Amniotic epithelial cell (primary cell): ENCODE results near the gene NOTCH1.

Source experiments
- DNase-seq: peaks from one replicate; pipeline ENCODE4 v3.0.0-alpha.2; 2010; ENCODE audit warnings: low read depth

NOTCH1 gene

GRCh38 chr9:136516191-136516654, 29.6 kb downstream of the NOTCH1 start:
- no peak for DNase-seq

- no peak for DNase-seq
These were observed 30.6 kb downstream of the NOTCH1 start for GRCh38 chr9:136515276-136515675.

- DNase-seq: no peak
These were observed 31.7 kb downstream of the NOTCH1 start for GRCh38 chr9:136514022-136514714.

GRCh38 chr9:136513191-136513590, 32.7 kb downstream of the NOTCH1 start:
- DNase-seq: no peak

- no peak for DNase-seq
These were observed 33.2 kb downstream of the NOTCH1 start for GRCh38 chr9:136512651-136513071.

- DNase-seq: no peak
These were observed 33.9 kb downstream of the NOTCH1 start for GRCh38 chr9:136511670-136512592.

- no peak for DNase-seq
These were observed 34.6 kb downstream of the NOTCH1 start for GRCh38 chr9:136511144-136511669.

- DNase-seq: no peak
These were observed 35.3 kb downstream of the NOTCH1 start for GRCh38 chr9:136510561-136510960.

GRCh38 chr9:136509549-136509948, 36.3 kb downstream of the NOTCH1 start:
- no peak for DNase-seq

- DNase-seq: no peak
These were observed 36.9 kb downstream of the NOTCH1 start for GRCh38 chr9:136508729-136509500.

GRCh38 chr9:136507992-136508375, 37.9 kb downstream of the NOTCH1 start:
- no peak for DNase-seq

GRCh38 chr9:136507221-136507991, 38.4 kb downstream of the NOTCH1 start:
- no peak for DNase-seq

- no peak for DNase-seq
These were observed 39.4 kb downstream of the NOTCH1 start for GRCh38 chr9:136506425-136506824.

GRCh38 chr9:136505406-136506403, 40.1 kb downstream of the NOTCH1 start:
- no peak for DNase-seq

- no peak for DNase-seq
These were observed 41.1 kb downstream of the NOTCH1 start for GRCh38 chr9:136504512-136505348.

- DNase-seq: no peak
These were observed 42.8 kb downstream of the NOTCH1 start for GRCh38 chr9:136502940-136503550.

- DNase-seq: no peak
These were observed 43.7 kb downstream of the NOTCH1 start for GRCh38 chr9:136502196-136502595.

- DNase-seq: no peak
These were observed 44.2 kb downstream of the NOTCH1 start for GRCh38 chr9:136501686-136502085.
